ENCODE data around the gene NCBP3. TPM values are rescaled to one million over a fixed set of nuclear protein-coding genes. Genes with fewer than 3 reads are reported as not detected.

The NCBP3 gene
- total and polyA plus RNA-seq, 8 donors = 7.6 to 40.6 (median 23.6) TPM

- peak; percentile 57 to 75 for DNase-seq
Measured at GRCh38 chr17:3843935-3844516, 2.0 kb downstream of the NCBP3 start.

DNA sequence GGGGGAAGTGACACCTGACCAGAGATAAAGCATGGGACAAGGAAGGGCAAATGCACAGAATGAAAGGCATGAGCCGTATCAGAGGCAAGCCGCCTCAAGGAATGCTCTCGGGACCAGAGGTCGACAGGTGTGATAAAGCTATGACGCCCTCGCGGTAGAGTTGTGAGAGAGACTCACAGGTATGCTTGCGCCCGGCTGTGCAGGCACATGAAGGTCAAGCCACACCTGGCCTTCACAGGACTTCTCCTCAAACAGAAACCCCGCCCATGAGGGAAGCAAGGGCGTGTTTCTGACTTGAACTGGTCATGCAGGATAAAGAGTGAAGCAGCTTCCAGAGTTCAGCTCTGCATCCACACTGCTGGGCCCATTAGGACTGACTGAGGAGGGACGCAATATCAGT, 7.8 kb downstream of the NCBP3 start:
- H3K9me3 ChIP-seq = no peaks in the 10 kb centered on the region
- DNase-seq = peak; percentile 66 to 89
- peaks cover 9 to 39% (median 16%) of the 10 kb centered on the region in 4 donors for H3K4me1 ChIP-seq
- H3K27ac ChIP-seq = no peak overlapping the region
- H3K27me3 ChIP-seq = no peaks in the 10 kb centered on the region
- WGBS, 5 donors = 42 to 70% (median 62%) methylated on average over 12 of the region's 12 CpGs
- intact Hi-C loops (cut with DNase I; ENCODE audit: low total_unique reads) = no loop called here
- H3K36me3 ChIP-seq = peaks cover 25 to 98% (median 96%) of the 10 kb centered on the region in 4 donors
- no peak overlapping the region for H3K4me3 ChIP-seq
- TF ChIP-seq EP300 (IDR thresholded peaks at IDR 0.05) (no peak), POLR2A (IDR thresholded peaks at IDR 0.05) (no peak), POLR2AphosphoS5 (IDR thresholded peaks at IDR 0.05) (peak in 1 of 3 donors; percentile 24)
- TF ChIP-seq, protein P1, sequence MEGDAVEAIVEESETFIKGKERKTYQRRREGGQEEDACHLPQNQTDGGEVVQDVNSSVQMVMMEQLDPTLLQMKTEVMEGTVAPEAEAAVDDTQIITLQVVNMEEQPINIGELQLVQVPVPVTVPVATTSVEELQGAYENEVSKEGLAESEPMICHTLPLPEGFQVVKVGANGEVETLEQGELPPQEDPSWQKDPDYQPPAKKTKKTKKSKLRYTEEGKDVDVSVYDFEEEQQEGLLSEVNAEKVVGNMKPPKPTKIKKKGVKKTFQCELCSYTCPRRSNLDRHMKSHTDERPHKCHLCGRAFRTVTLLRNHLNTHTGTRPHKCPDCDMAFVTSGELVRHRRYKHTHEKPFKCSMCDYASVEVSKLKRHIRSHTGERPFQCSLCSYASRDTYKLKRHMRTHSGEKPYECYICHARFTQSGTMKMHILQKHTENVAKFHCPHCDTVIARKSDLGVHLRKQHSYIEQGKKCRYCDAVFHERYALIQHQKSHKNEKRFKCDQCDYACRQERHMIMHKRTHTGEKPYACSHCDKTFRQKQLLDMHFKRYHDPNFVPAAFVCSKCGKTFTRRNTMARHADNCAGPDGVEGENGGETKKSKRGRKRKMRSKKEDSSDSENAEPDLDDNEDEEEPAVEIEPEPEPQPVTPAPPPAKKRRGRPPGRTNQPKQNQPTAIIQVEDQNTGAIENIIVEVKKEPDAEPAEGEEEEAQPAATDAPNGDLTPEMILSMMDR (IDR thresholded peaks at IDR 0.05) = no peak

More at GRCh38 chr17:3843935-3844516, 2.0 kb downstream of the NCBP3 start:
- Histone ChIP-seq H3K27ac (no peak overlapping the region), H3K36me3 (peaks cover 15 to 51% (median 45%) of the 10 kb centered on the region in 4 donors), H3K27me3 (no peaks in the 10 kb centered on the region), H3K4me3 (peak overlapping the region in 1 of 4 donors; percentile 97), H3K4me1 (peaks cover 12 to 38% (median 27%) of the 10 kb centered on the region in 4 donors), H3K9me3 (no peaks in the 10 kb centered on the region)
- TF ChIP-seq POLR2A (IDR thresholded peaks at IDR 0.05) (no peak), POLR2AphosphoS5 (IDR thresholded peaks at IDR 0.05) (peak in 1 of 3 donors; percentile 6), EP300 (IDR thresholded peaks at IDR 0.05) (no peak)
- TF ChIP-seq, protein P1 (IDR thresholded peaks at IDR 0.05) = peak in 4 of 7 experiments; percentile 27 to 51 (median 38)
- 13 to 24% (median 15%) methylated on average over 3 of the region's 3 CpGs for WGBS, 5 donors
- intact Hi-C loops (cut with DNase I; ENCODE audit: low total_unique reads) = no loop called here

GRCh38 chr17:3836551-3836950, 9.5 kb downstream of the NCBP3 start:
- WGBS, 5 donors = 90 to 97% (median 95%) methylated on average over 10 of the region's 10 CpGs
- no peak for DNase-seq
- TF ChIP-seq POLR2A (IDR thresholded peaks at IDR 0.05) (no peak), EP300 (IDR thresholded peaks at IDR 0.05) (no peak), POLR2AphosphoS5 (IDR thresholded peaks at IDR 0.05) (no peak)
- TF ChIP-seq, protein P1 (IDR thresholded peaks at IDR 0.05) = no peak

GRCh38 chr17:3835410-3836229, 10.4 kb downstream of the NCBP3 start:
- TF ChIP-seq POLR2AphosphoS5 (IDR thresholded peaks at IDR 0.05) (no peak), EP300 (IDR thresholded peaks at IDR 0.05) (no peak), POLR2A (IDR thresholded peaks at IDR 0.05) (no peak)
- TF ChIP-seq, protein P1 (IDR thresholded peaks at IDR 0.05) = no peak
- H3K4me3 ChIP-seq = no peak overlapping the region
- H3K27me3 ChIP-seq = no peaks in the 10 kb centered on the region
- H3K9me3 ChIP-seq = no peaks in the 10 kb centered on the region
- H3K36me3 ChIP-seq = peaks cover 20 to 84% (median 82%) of the 10 kb centered on the region in 4 donors
- no peak overlapping the region for H3K27ac ChIP-seq
- 70 to 83% (median 79%) methylated on average over 14 of the region's 14 CpGs for WGBS, 5 donors
- peaks cover 8 to 34% (median 14%) of the 10 kb centered on the region in 4 donors for H3K4me1 ChIP-seq
- DNase-seq = no peak
- intact Hi-C loops (cut with DNase I; ENCODE audit: low total_unique reads) = no loop called here

More at GRCh38 chr17:3836551-3836950, 9.5 kb downstream of the NCBP3 start:
- H3K27me3 ChIP-seq = no peaks in the 10 kb centered on the region
- H3K4me3 ChIP-seq = no peak overlapping the region
- H3K9me3 ChIP-seq = no peaks in the 10 kb centered on the region
- peaks cover 8 to 32% (median 16%) of the 10 kb centered on the region in 4 donors for H3K4me1 ChIP-seq
- H3K27ac ChIP-seq = no peak overlapping the region
- intact Hi-C loops (cut with DNase I; ENCODE audit: low total_unique reads) = no loop called here
- H3K36me3 ChIP-seq = peaks cover 20 to 90% (median 87%) of the 10 kb centered on the region in 4 donors
